Thoracic aorta (tissue), 2 donors: Measurements from ENCODE around the gene CAMK2N2. TPM values are rescaled to one million over a fixed set of nuclear protein-coding genes. Genes with fewer than 3 reads are reported as not detected.

Experiments
- ATAC-seq: fragments of 150-250 bp; one replicate; pipeline ENCODE4 v1.8.0; 2017; ENCODE audit warnings: low read depth; ENCODE audit not compliant: insufficient number of reproducible peaks, low FRiP score
- DNase-seq: peaks from one replicate; pipeline ENCODE4 v3.0.0-alpha.2; 2020; ENCODE audit warnings: low spot score
- H3K27ac ChIP-seq, 2 donors: fragments of 200-600 bp; sonication (generic); 1 replicate in 1 of 2; 2 replicates in 1 of 2; pipeline ENCODE4 v1.5.1; 2016; ENCODE audit warnings: mild to moderate bottlenecking in 2 of 2, moderate library complexity in 2 of 2
- H3K27me3 ChIP-seq: fragments of 200-600 bp; sonication (generic); replicated peaks from 2 replicates; pipeline ENCODE4 v1.6.0; 2016; ENCODE audit warnings: mild to moderate bottlenecking; ENCODE audit not compliant: insufficient read depth
- H3K36me3 ChIP-seq: fragments of 200-600 bp; sonication (generic); one replicate; pipeline ENCODE4 v1.5.1; 2016
- H3K4me1 ChIP-seq, 2 donors: fragments of 200-600 bp; sonication (generic); 1 replicate in 1 of 2; 2 replicates in 1 of 2; pipeline versions ENCODE4 v1.5.1 to v1.6.0; 2016; ENCODE audit warnings: low read depth in 2 of 2, mild to moderate bottlenecking in 1 of 2; ENCODE audit not compliant: control insufficient read depth in 1 of 2
- H3K4me3 ChIP-seq: fragments of 200-600 bp; sonication (generic); 2 replicates; pipeline ENCODE4 v1.5.1; 2016; ENCODE audit warnings: mild to moderate bottlenecking
- H3K9me3 ChIP-seq: fragments of 200-600 bp; sonication (generic); 2 replicates; pipeline ENCODE4 v1.5.1; 2016
- total RNA-seq, 2 donors: library from RNA; depleted of rRNA; stranded (reverse); fragments of >200 nt; gene quantifications; one replicate each; pipeline versions ENCODE4 v1.1.0 to v1.2.3, GENCODE V29; 2016
- TF ChIP-seq, protein P1 (sequence below): fragments of 200-600 bp; sonication (generic); IDR thresholded peaks from one replicate; pipeline ENCODE4 v1.5.1; 2019; ENCODE audit warnings: antibody characterized with exemption

Gene CAMK2N2
- total RNA-seq, 2 donors from 2014 or later: not detected

DNA sequence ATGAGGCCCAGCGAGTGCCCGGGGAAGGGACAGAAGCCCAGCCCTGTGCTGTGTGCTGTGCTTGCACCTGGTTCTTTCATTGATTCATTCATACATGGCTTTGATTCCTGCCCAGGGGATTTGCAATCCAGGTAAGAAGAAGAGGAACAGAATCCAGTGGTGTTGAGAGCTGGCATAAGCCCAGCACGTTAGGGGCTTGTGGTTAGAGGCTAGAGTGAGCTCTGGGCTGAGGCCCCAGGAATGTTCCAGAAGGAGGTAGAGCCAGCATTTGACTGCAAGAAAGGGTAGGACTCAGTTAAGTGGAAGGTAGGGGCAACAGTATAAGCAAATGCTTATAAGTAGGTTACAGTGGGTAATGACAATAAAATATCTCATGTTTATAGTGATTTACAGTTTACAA is 29.7 kb downstream of the CAMK2N2 start:
- H3K9me3 ChIP-seq: no peaks in the 10 kb centered on the region
- ATAC-seq (no peak), DNase-seq (no peak)
- peaks cover 18% of the 10 kb centered on the region for H3K27me3 ChIP-seq
- no peak overlapping the region for H3K27ac ChIP-seq
- H3K36me3 ChIP-seq: no peaks in the 10 kb centered on the region
- H3K4me3 ChIP-seq: no peak overlapping the region
- H3K4me1 ChIP-seq: peaks cover 12 to 18% of the 10 kb centered on the region in 2 donors
- TF ChIP-seq, protein P1, sequence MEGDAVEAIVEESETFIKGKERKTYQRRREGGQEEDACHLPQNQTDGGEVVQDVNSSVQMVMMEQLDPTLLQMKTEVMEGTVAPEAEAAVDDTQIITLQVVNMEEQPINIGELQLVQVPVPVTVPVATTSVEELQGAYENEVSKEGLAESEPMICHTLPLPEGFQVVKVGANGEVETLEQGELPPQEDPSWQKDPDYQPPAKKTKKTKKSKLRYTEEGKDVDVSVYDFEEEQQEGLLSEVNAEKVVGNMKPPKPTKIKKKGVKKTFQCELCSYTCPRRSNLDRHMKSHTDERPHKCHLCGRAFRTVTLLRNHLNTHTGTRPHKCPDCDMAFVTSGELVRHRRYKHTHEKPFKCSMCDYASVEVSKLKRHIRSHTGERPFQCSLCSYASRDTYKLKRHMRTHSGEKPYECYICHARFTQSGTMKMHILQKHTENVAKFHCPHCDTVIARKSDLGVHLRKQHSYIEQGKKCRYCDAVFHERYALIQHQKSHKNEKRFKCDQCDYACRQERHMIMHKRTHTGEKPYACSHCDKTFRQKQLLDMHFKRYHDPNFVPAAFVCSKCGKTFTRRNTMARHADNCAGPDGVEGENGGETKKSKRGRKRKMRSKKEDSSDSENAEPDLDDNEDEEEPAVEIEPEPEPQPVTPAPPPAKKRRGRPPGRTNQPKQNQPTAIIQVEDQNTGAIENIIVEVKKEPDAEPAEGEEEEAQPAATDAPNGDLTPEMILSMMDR: no peak

DNA sequence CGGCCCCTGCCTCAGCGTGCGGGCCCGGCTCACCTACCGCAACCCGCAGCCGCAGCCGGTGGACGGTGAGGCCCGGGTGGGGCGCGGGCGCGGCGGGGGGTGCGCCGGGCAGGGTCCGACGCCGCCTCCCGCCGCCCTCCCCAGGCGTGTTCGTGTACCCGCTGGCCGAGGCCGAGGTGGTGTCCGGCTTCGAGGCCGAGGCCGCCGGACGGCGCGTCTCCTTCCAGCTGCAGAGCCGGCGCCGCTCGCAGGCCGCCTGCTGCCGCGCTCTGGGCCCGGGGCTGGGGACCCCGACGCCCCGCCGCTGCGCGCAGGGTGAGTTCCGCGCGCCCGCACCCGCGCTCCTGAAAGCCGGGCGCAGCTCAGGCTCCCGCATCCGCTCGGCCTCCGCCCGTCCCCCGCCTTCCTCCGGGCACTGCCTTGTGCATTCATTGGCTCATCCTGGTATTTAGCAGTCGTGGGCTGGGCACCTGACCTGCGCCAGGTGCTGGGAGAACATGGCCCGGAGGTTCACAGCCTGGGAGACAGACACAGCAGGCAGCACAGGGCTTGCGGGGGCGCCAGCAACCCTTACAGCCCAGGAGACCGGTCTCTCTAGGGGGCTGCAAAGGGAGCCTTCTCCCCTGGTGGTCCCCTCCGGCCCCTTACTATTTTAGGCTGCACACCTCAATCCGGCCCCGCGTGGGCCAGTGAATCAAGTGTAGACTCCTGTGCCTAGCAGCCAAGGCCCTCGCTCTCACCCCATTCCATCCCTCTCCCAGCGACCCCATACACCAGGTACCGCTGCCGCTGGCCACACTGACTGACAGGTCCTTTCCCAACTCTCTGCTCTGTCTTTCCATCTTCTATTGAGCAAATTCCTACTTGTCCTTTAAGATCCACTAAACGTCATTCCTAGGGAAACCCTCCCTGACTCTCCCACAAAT is 30.5 kb downstream of the CAMK2N2 start:
- ATAC-seq (no peak), DNase-seq (no peak)
- no peaks in the 10 kb centered on the region for H3K9me3 ChIP-seq
- peaks cover 12 to 18% of the 10 kb centered on the region in 2 donors for H3K4me1 ChIP-seq
- no peak overlapping the region for H3K27ac ChIP-seq
- no peaks in the 10 kb centered on the region for H3K36me3 ChIP-seq
- H3K4me3 ChIP-seq: peak overlapping the region; percentile 76
- TF ChIP-seq, protein P1: no peak
- H3K27me3 ChIP-seq: peaks cover 22% of the 10 kb centered on the region

DNA sequence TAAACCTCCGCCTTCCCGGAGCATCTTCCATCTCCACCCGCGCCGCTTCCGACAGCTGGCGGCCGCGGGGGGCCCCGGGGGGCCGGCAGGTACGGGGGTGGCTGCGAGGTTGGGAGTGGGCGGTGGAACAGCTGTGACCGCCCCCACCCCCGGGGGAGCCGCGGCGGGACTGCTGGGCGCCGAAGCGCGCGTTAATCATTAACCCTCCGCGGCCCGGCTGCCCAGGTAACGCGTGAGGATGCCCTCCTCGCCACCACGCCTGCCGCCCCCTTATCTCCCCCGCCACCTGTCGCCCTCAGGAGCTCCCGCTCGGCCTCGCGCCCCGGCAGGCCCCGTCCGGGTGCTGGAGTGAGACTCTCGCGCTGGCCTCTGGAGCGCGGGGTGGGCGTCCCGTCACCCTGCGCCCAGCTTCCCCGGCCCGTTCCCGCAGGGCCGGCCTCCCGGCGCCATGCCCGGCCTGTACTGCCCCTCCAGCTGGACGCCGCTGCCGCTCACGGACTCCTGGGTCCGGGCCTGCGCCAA is 31.2 kb downstream of the CAMK2N2 start:
- Histone ChIP-seq H3K27me3 (peaks cover 22% of the 10 kb centered on the region), H3K4me3 (peak overlapping the region; percentile 76), H3K9me3 (no peaks in the 10 kb centered on the region), H3K36me3 (no peaks in the 10 kb centered on the region), H3K27ac (no peak overlapping the region), H3K4me1 (peaks cover 12 to 18% of the 10 kb centered on the region in 2 donors)
- DNase-seq: no peak
- TF ChIP-seq, protein P1: no peak
- no peak for ATAC-seq

DNA sequence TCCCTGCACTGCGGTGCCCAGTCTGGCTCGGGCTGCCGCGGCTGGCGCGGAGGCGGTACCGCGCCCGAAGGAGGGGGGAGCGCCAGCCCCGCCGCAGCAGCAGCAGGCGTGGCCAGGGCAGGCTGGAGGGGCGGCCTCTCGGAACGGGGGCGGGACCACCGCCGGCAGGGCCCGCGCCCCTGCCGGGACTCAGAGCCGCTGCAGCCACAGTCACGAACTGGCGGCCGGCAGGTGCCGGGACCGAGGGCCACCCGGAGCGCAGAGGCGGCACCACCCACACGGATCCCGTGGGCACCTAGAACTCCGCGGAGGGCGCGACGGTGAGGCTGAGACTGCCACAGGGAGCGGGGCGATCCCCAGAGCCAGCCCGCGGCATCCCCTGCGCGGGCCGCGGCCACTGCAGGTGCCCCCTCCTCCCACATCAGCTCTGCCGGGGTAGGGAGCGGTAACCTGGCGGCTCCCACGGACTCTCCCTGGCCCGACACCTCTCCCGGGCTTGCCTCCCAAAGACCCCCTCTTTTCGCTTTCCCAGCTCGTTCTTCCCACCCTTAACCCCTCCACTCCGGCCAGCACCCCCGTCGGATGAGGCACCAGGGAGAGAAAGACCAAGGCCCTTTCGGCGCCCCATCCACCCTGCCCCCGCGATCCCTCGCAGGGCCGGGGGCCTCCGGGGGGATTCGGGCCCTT is 31.8 kb downstream of the CAMK2N2 start, which contains the start of gene VWA5B2:
TSS of gene VWA5B2 (plus strand) at position 192 of the 687 bp plus-strand sequence. CDS start 944 bp downstream, outside the sequence.
- Histone ChIP-seq H3K36me3 (no peaks in the 10 kb centered on the region), H3K27me3 (peaks cover 22% of the 10 kb centered on the region), H3K27ac (no peak within 1 kb of the TSS), H3K4me1 (peaks cover 12 to 18% of the 10 kb centered on the region in 2 donors), H3K9me3 (no peaks in the 10 kb centered on the region), H3K4me3 (peak within 1 kb of the TSS; percentile 76)
- no peak for DNase-seq
- ATAC-seq: peak; percentile 23
- TF ChIP-seq, protein P1: peak; percentile 39
